ENCODE measurements around the gene TMA7B. TPM values are rescaled to one million over a fixed set of nuclear protein-coding genes. Genes with fewer than 3 reads are reported as not detected.

Gene TMA7B
- total RNA-seq, 6 experiments from 2014 or later: 0.20 TPM; not detected in 5

DNA sequence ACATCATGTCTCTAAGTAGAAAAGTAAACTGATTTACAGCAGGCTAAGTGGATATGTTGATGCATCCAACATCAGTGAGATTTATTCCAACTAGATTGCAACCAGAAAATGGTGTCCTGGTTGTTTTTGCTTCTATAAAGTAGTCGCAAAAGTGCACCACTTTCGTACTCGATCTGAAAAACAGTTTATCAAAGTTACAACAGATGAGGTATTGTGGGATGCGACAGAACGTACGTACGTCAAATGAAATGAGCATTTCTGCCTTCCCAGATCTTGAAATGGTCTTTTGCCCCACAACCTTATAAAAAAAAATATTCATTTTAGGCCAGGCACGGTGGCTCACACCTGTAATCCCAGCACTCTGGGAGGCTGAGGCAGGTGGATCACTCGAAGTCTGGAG, 45.6 kb upstream of the TMA7B start:
- intact Hi-C loops (cut with DNase I): no loop called here
- DNase-seq (no peak), ATAC-seq (no peak)
- Histone ChIP-seq H3K27ac (no peak overlapping the region), H3K9me3 (no peaks in the 10 kb centered on the region), H3K27me3 (no peaks in the 10 kb centered on the region), H3K36me3 (no peaks in the 10 kb centered on the region), H3K4me1 (no peaks in the 10 kb centered on the region), H3K4me3 (no peak overlapping the region)
- whole genome bisulfite sequencing (ENCODE audit: insufficient coverage, low coverage, low lambda C conversion rate, missing lambda C conversion rate): 76% methylated on average over 8 of the region's 9 CpGs
- no peak for TF ChIP-seq POLR2A (IDR thresholded peaks at IDR 0.05)
- TF ChIP-seq, protein P1, sequence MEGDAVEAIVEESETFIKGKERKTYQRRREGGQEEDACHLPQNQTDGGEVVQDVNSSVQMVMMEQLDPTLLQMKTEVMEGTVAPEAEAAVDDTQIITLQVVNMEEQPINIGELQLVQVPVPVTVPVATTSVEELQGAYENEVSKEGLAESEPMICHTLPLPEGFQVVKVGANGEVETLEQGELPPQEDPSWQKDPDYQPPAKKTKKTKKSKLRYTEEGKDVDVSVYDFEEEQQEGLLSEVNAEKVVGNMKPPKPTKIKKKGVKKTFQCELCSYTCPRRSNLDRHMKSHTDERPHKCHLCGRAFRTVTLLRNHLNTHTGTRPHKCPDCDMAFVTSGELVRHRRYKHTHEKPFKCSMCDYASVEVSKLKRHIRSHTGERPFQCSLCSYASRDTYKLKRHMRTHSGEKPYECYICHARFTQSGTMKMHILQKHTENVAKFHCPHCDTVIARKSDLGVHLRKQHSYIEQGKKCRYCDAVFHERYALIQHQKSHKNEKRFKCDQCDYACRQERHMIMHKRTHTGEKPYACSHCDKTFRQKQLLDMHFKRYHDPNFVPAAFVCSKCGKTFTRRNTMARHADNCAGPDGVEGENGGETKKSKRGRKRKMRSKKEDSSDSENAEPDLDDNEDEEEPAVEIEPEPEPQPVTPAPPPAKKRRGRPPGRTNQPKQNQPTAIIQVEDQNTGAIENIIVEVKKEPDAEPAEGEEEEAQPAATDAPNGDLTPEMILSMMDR (IDR thresholded peaks at IDR 0.05): no peak

DNA sequence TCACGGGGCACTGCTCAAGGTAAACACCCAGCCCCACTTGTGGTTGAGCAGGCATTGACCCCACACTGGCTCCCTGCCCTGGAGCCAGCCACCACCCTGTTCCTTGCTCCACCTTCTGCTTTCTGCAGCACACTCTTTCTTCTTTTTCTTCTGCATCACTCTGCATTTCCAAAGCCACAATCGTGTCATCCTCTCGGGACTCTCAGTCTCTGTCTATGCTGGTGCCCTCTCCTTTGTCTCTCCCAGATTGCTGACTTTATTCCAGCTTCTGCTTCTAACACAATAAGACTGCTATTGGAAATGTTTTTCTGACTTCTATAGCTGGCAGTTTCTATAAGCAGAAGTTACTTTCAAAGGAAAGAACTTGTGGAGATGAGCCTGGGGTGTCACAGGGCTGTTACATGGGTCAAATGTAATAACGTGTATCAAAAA, 44.9 kb upstream of the TMA7B start:
- Histone ChIP-seq H3K4me3 (no peak overlapping the region), H3K4me1 (no peaks in the 10 kb centered on the region), H3K36me3 (no peaks in the 10 kb centered on the region), H3K9me3 (no peaks in the 10 kb centered on the region), H3K27me3 (no peaks in the 10 kb centered on the region), H3K27ac (no peak overlapping the region)
- intact Hi-C loops (cut with DNase I): no loop called here
- no peak for ATAC-seq
- DNase-seq: no peak
- TF ChIP-seq, protein P1 (IDR thresholded peaks at IDR 0.05): no peak
- no peak for TF ChIP-seq POLR2A (IDR thresholded peaks at IDR 0.05)
- 38% methylated on average over 4 of the region's 4 CpGs for WGBS (ENCODE audit: insufficient coverage, low coverage, low lambda C conversion rate, missing lambda C conversion rate)

DNA sequence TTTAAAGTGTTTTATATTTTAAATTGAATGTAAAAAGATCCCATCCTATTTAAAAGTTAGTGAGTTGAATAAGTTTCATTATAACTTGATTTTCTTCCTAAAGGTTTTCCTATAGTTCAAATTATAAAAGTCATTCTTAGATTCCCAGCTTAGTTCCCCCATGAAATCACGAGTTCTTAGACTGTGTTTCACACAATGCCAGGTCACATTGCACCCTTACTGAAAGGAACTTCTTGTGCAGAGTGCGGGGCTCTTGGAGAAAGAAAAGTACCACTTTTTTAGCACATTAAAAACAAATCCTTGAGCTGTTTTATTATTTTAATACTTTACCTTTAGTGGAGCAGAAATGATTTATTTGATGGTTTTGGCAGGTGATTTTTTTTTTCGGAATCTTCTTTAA, 43.7 kb upstream of the TMA7B start:
- no peaks in the 10 kb centered on the region for H3K27me3 ChIP-seq
- ATAC-seq (no peak), DNase-seq (no peak)
- H3K4me1 ChIP-seq: no peaks in the 10 kb centered on the region
- no peak overlapping the region for H3K27ac ChIP-seq
- no peaks in the 10 kb centered on the region for H3K36me3 ChIP-seq
- no peak overlapping the region for H3K4me3 ChIP-seq
- intact Hi-C loops (cut with DNase I): no loop called here
- no peak for TF ChIP-seq POLR2A (IDR thresholded peaks at IDR 0.05)
- TF ChIP-seq, protein P1 (IDR thresholded peaks at IDR 0.05): no peak
- no peaks in the 10 kb centered on the region for H3K9me3 ChIP-seq
- WGBS (ENCODE audit: insufficient coverage, low coverage, low lambda C conversion rate, missing lambda C conversion rate): 55% methylated on average over 3 of the region's 3 CpGs

DNA sequence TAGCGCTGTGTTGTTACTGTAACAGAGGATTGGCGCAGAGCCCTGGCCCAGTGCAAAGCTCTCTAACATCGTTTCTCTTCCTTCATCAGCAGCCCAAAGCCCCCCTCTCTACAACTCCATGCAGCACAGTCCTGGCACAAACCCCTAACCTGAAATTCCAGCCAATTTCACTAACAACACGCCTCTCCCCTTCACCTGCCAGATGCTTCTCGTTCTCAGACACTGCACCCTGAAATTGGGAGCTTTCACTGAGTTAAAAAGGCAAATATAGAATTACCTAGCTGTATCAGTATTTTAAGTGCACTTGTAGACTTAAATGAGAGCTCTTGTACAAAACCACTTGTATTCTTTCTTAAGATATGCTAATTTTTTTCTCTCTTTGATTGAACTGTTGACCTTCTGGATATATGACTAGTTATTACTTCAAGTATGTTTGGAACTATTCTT, 43.0 kb upstream of the TMA7B start:
- WGBS (ENCODE audit: insufficient coverage, low coverage, low lambda C conversion rate, missing lambda C conversion rate): 68% methylated on average over 5 of the region's 5 CpGs
- Histone ChIP-seq H3K4me3 (no peak overlapping the region), H3K27me3 (no peaks in the 10 kb centered on the region), H3K4me1 (no peaks in the 10 kb centered on the region), H3K9me3 (no peaks in the 10 kb centered on the region), H3K36me3 (no peaks in the 10 kb centered on the region), H3K27ac (no peak overlapping the region)
- ATAC-seq (no peak), DNase-seq (no peak)
- intact Hi-C loops (cut with DNase I): no loop called here
- no peak for TF ChIP-seq POLR2A (IDR thresholded peaks at IDR 0.05)
- TF ChIP-seq, protein P1 (IDR thresholded peaks at IDR 0.05): no peak
